ENCODE data around the gene ANXA9.

- TF ChIP-seq MAX (IDR thresholded peaks at IDR 0.05) (no peak), CTCF (IDR thresholded peaks at IDR 0.05 in 2 of 3, conservative IDR thresholded peaks at IDR 0.05 in 1 of 3; ENCODE audit: borderline replicate concordance in 1 of 3, insufficient read depth in 1 of 3, low read depth in 2 of 3, low read length in 2 of 3) (no peak), CEBPB (IDR thresholded peaks at IDR 0.05; ENCODE audit: low read depth) (no peak), YY1 (IDR thresholded peaks at IDR 0.05; ENCODE audit: extremely low read depth, insufficient replicate concordance, low read depth, low read length) (no peak), POLR2A (IDR thresholded peaks at IDR 0.05; ENCODE audit: borderline replicate concordance, extremely low read depth, insufficient read depth, insufficient read length) (no peak)
These were observed 17.1 kb downstream of the ANXA9 start for GRCh38 chr1:150999051-150999674.
